Stimulated activated CD8-positive, alpha-beta memory T cell treated with anti-CD3 and anti-CD28 coated beads, Interleukin-7, amount 100 ng/mL, for 48 hours (primary cell): Measurements from ENCODE around the gene AKAP6.

ENCODE experiments used
- DNase-seq, 2 donors: peaks; one replicate each; pipeline ENCODE4 v3.0.0-alpha.2; 2020; ENCODE audit warnings: low read depth in 1 of 2; ENCODE audit errors: extremely low read depth in 1 of 2

AKAP6 gene

GRCh38 chr14:32648434-32648833, 319.3 kb downstream of the AKAP6 start:
- no peak for DNase-seq

- no peak for DNase-seq
These were observed 320.9 kb downstream of the AKAP6 start for GRCh38 chr14:32650030-32650429.

GRCh38 chr14:32650665-32651064, 321.6 kb downstream of the AKAP6 start:
- no peak for DNase-seq

GRCh38 chr14:32654106-32654505, 325.0 kb downstream of the AKAP6 start:
- no peak for DNase-seq

GRCh38 chr14:32656601-32657000, 327.5 kb downstream of the AKAP6 start:
- no peak for DNase-seq

GRCh38 chr14:32657081-32657480, 328.0 kb downstream of the AKAP6 start:
- no peak for DNase-seq

- DNase-seq = no peak
These were observed 332.1 kb downstream of the AKAP6 start for GRCh38 chr14:32661216-32661615.

- DNase-seq = no peak
These were observed 333.1 kb downstream of the AKAP6 start for GRCh38 chr14:32662211-32662610.

- DNase-seq = no peak
These were observed 337.2 kb downstream of the AKAP6 start for GRCh38 chr14:32666308-32666707.

GRCh38 chr14:32667287-32667686, 338.2 kb downstream of the AKAP6 start:
- DNase-seq = no peak

GRCh38 chr14:32667791-32668190, 338.7 kb downstream of the AKAP6 start:
- DNase-seq = no peak

- DNase-seq = no peak
These were observed 340.3 kb downstream of the AKAP6 start for GRCh38 chr14:32669391-32669790.

GRCh38 chr14:32675433-32675832, 346.3 kb downstream of the AKAP6 start:
- DNase-seq = no peak

GRCh38 chr14:32677129-32677780, 348.2 kb downstream of the AKAP6 start:
- no peak for DNase-seq

- DNase-seq = no peak
These were observed 349.0 kb downstream of the AKAP6 start for GRCh38 chr14:32678088-32678487.

- no peak for DNase-seq
These were observed 351.0 kb downstream of the AKAP6 start for GRCh38 chr14:32679927-32680612.

GRCh38 chr14:32681598-32681997, 352.5 kb downstream of the AKAP6 start:
- DNase-seq = no peak

GRCh38 chr14:32682214-32682613, 353.1 kb downstream of the AKAP6 start:
- no peak for DNase-seq

GRCh38 chr14:32683679-32684078, 354.6 kb downstream of the AKAP6 start:
- no peak for DNase-seq

GRCh38 chr14:32688941-32689340, 359.8 kb downstream of the AKAP6 start:
- no peak for DNase-seq

GRCh38 chr14:32692441-32692840, 363.3 kb downstream of the AKAP6 start:
- no peak for DNase-seq

GRCh38 chr14:32693114-32693513, 364.0 kb downstream of the AKAP6 start:
- no peak for DNase-seq
